Naive thymus-derived CD4-positive, alpha-beta T cell (primary cell): ENCODE results near the gene APBB1IP. TPM values are rescaled to one million over a fixed set of nuclear protein-coding genes. Genes with fewer than 3 reads are reported as not detected.
"Not testable (repeated sequence)": the region's sequence is repeated elsewhere in the genome, so short reads cannot be mapped to it uniquely, and the experiment has no call there.

Experiments
- ATAC-seq: fragments of 150-1000 bp; cut with Tn5 transposase; 2 replicates; pipeline ENCODE4 v1.10.0; 2021; ENCODE audit warnings: mild to moderate bottlenecking, moderate library complexity
- CTCF ChIA-PET: fragments of 350-600 bp; sonication (Branson Sonifier 250); formaldehyde crosslinking; loops from one replicate; lab custom pipeline; 2021; ENCODE audit warnings: antibody characterized with exemption; lab: Charles Lee
- POLR2A ChIA-PET: fragments of 350-600 bp; sonication (Branson Sonifier 250); formaldehyde crosslinking; loops from one replicate; lab custom pipeline; 2021; ENCODE audit warnings: antibody characterized with exemption, inconsistent platforms; lab: Charles Lee
- DNase-seq, 9 donors: peaks; one replicate each; pipeline versions ENCODE4 v3.0.0 to v3.0.0-alpha.2; 2020 to 2022; ENCODE audit warnings: mixed read lengths in 1 of 9
- H3K27ac ChIP-seq: one replicate; pipeline ENCODE4 v1.7.0; 2013; ENCODE audit warnings: mild to moderate bottlenecking, low read depth, low read length, moderate library complexity
- H3K27me3 ChIP-seq, 2 donors: one replicate each; pipeline ENCODE4 v1.7.0; 2013; ENCODE audit warnings: low read length in 2 of 2, mild to moderate bottlenecking in 2 of 2, moderate library complexity in 2 of 2; ENCODE audit not compliant: control insufficient read depth in 2 of 2, insufficient read depth in 2 of 2
- H3K36me3 ChIP-seq, 3 experiments: 1 replicate in 2 of 3; 2 replicates in 1 of 3; pipeline ENCODE4 v1.7.0; 2013; ENCODE audit warnings: low read length in 3 of 3, mild to moderate bottlenecking in 3 of 3, moderate library complexity in 1 of 3; ENCODE audit not compliant: insufficient read depth in 3 of 3, control insufficient read depth in 2 of 3
- H3K4me1 ChIP-seq, 2 donors: one replicate each; pipeline ENCODE4 v1.7.0; 2013; ENCODE audit warnings: low read length in 2 of 2, mild to moderate bottlenecking in 2 of 2, moderate library complexity in 1 of 2; ENCODE audit not compliant: control insufficient read depth in 2 of 2, insufficient read depth in 2 of 2
- H3K4me3 ChIP-seq: 2 replicates; pipeline ENCODE4 v1.7.0; 2013; ENCODE audit warnings: mild to moderate bottlenecking, low read length
- H3K9me3 ChIP-seq, 3 experiments: 1 replicate in 2 of 3; 2 replicates in 1 of 3; pipeline ENCODE4 v1.7.0; 2013; ENCODE audit warnings: low read length in 3 of 3; ENCODE audit not compliant: control insufficient read depth in 2 of 3
- H3K27ac Mint-ChIP-seq, 9 donors: one replicate each; pipeline ENCODE4 v1.8.0; 2020 to 2022; ENCODE audit warnings: mixed read lengths in 9 of 9, mild to moderate bottlenecking in 8 of 9, moderate library complexity in 5 of 9, inconsistent platforms in 2 of 9
- H3K27me3 Mint-ChIP-seq, 5 donors: one replicate each; pipeline ENCODE4 v1.8.0; 2021 to 2022; ENCODE audit warnings: mixed read lengths in 5 of 5, mild to moderate bottlenecking in 1 of 5
- H3K36me3 Mint-ChIP-seq, 5 donors: one replicate each; pipeline ENCODE4 v1.8.0; 2020 to 2022; ENCODE audit warnings: mixed read lengths in 5 of 5, mild to moderate bottlenecking in 3 of 5, inconsistent platforms in 1 of 5
- H3K4me1 Mint-ChIP-seq, 7 donors: one replicate each; pipeline ENCODE4 v1.8.0; 2020 to 2022; ENCODE audit warnings: mixed read lengths in 7 of 7, mild to moderate bottlenecking in 3 of 7, inconsistent platforms in 1 of 7
- H3K4me3 Mint-ChIP-seq, 10 donors: one replicate each; pipeline ENCODE4 v1.8.0; 2020 to 2022; ENCODE audit warnings: mild to moderate bottlenecking in 10 of 10, mixed read lengths in 10 of 10, moderate library complexity in 6 of 10, inconsistent platforms in 2 of 10
- H3K9me3 Mint-ChIP-seq, 11 donors: one replicate each; pipeline ENCODE4 v1.8.0; 2020 to 2022; ENCODE audit warnings: mixed read lengths in 11 of 11, mild to moderate bottlenecking in 4 of 11, inconsistent platforms in 1 of 11, moderate library complexity in 1 of 11
- intact Hi-C, 2 donors: fragments of 100-400 bp; cut with micrococcal nuclease; formaldehyde crosslinking; loops; one replicate each; pipeline ENCODE4 v1.15.1; 2023
- polyA plus RNA-seq, 2 donors: library from polyadenylated mRNA; unstranded; fragments of 300-500 nt; fragmentation: Illumina TruSeq; gene quantifications; one replicate each; pipeline ENCODE4 v1.2.3, GENCODE V29; 2021
- total RNA-seq, 6 experiments: library from RNA in 5 of 6; stranded (reverse) in 5 of 6; gene quantifications; 1 replicate in 5 of 6; 2 replicates in 1 of 6; pipeline ENCODE4 v1.2.3 and lab custom pipeline; 2021 to 2026

The APBB1IP gene
- total and polyA plus RNA-seq, 7 experiments from 2014 or later = 60.2 to 101 (median 71.7) TPM

- ATAC-seq (peak; percentile 72), DNase-seq (peak in 6 of 9 donors; percentile 28 to 74 (median 58))
- H3K4me1 ChIP-seq, H3K9me3 ChIP-seq, H3K36me3 Mint-ChIP-seq, intact Hi-C loops, H3K4me3 ChIP-seq, H3K9me3 Mint-ChIP-seq, H3K36me3 ChIP-seq, H3K27me3 ChIP-seq: not testable (repeated sequence)
- H3K4me1 Mint-ChIP-seq = peaks cover 0 to 29% (median 18%) of the 10 kb centered on the region in 7 donors
- peak overlapping the region in 8 of 10 donors; percentile 13 to 68 (median 38) for H3K4me3 Mint-ChIP-seq
- H3K27me3 Mint-ChIP-seq = peaks cover 0 to 15% (median 0%) of the 10 kb centered on the region in 5 donors
- POLR2A ChIA-PET = interaction anchor here (0.9 kb wide), 1 partner anchor 75 kb away, joined by 3 read pairs; no protein-coding TSS in a partner anchor
- peak overlapping the region in 8 of 9 donors; percentile 25 to 88 (median 78) for H3K27ac Mint-ChIP-seq
- peak overlapping the region; percentile 37 for H3K27ac ChIP-seq
- CTCF ChIA-PET = interaction anchor here (0.7 kb wide), 1 partner anchor 49 kb away, joined by 4 read pairs; no protein-coding TSS in a partner anchor
Observed at GRCh38 chr10:26604320-26605093, 166.4 kb downstream of the APBB1IP start.

- H3K27me3 Mint-ChIP-seq = peaks cover 0 to 17% (median 0%) of the 10 kb centered on the region in 5 donors
- not testable (repeated sequence) for H3K27me3 ChIP-seq, H3K36me3 Mint-ChIP-seq, H3K36me3 ChIP-seq, H3K9me3 Mint-ChIP-seq, H3K27ac ChIP-seq, H3K4me3 ChIP-seq, H3K9me3 ChIP-seq, H3K4me1 ChIP-seq, H3K4me3 Mint-ChIP-seq
- ChIA-PET POLR2A (interaction anchor here (0.6 to 0.7 kb wide), 2 partner anchors 9 to 363 kb away, joined by 4 to 5 read pairs; no protein-coding TSS in a partner anchor), CTCF (interaction anchor here (0.6 to 0.7 kb wide), 3 partner anchors 192 to 280 kb away, joined by 6 to 8 read pairs (median 8); no protein-coding TSS in a partner anchor)
- intact Hi-C loops = loop anchor here (1.0 to 2.0 kb wide), 6 partner anchors 76 to 276 kb away; partner anchors contain the start of gene PDSS1 (in 1 of the 2)
- ATAC-seq (peak; percentile 79), DNase-seq (peak in 5 of 9 donors; percentile 25 to 40 (median 30))
- H3K27ac Mint-ChIP-seq = peak overlapping the region in 4 of 9 donors; percentile 23 to 39 (median 29)
- peaks cover 0 to 29% (median 18%) of the 10 kb centered on the region in 7 donors for H3K4me1 Mint-ChIP-seq
Observed at GRCh38 chr10:26606389-26606877, 168.3 kb downstream of the APBB1IP start.

- Mint-ChIP-seq H3K27me3 (peaks cover 0 to 7% (median 0%) of the 10 kb centered on the region in 5 donors), H3K27ac (no peak overlapping the region), H3K9me3 (no peaks in the 10 kb centered on the region), H3K36me3 (no peaks in the 10 kb centered on the region), H3K4me3 (no peak overlapping the region), H3K4me1 (no peaks in the 10 kb centered on the region)
- H3K36me3 ChIP-seq = no peaks in the 10 kb centered on the region
- intact Hi-C loops = no loop called here
- H3K27me3 ChIP-seq = no peaks in the 10 kb centered on the region
- no peak overlapping the region for H3K27ac ChIP-seq
- POLR2A ChIA-PET = no interaction called here
- ATAC-seq (no peak), DNase-seq (no peak)
- no peaks in the 10 kb centered on the region for H3K9me3 ChIP-seq
- H3K4me1 ChIP-seq = no peaks in the 10 kb centered on the region
- no peak overlapping the region for H3K4me3 ChIP-seq
- CTCF ChIA-PET = no interaction called here
Observed at GRCh38 chr10:26612151-26612915, 174.2 kb downstream of the APBB1IP start.

Other genes with a start within 250 kb of the APBB1IP start
- gene GAD2, start 221.6 kb upstream of the APBB1IP start, total RNA-seq = not detected
- gene GAD2, start 221.6 kb upstream of the APBB1IP start, polyA plus RNA-seq = not detected